ENCODE measurements around the gene SMYD5. TPM values are rescaled to one million over a fixed set of nuclear protein-coding genes. Genes with fewer than 3 reads are reported as not detected.
A peak's percentile ranks its signal among the peaks of the same experiment; 100 is the strongest.

SMYD5 gene
- total RNA-seq, 4 donors from 2014 or later = 10.6 to 21.0 (median 15.5) TPM

GRCh38 chr2:73174244-73174643, 39.8 kb upstream of the SMYD5 start:
- Histone ChIP-seq H3K27ac (no peak overlapping the region), H3K36me3 (no peaks in the 10 kb centered on the region), H3K27me3 (peaks cover 63% of the 10 kb centered on the region), H3K9me3 (no peaks in the 10 kb centered on the region), H3K4me1 (peaks cover 0 to 32% (median 15%) of the 10 kb centered on the region in 3 donors), H3K4me3 (no peak overlapping the region)
- no peak for TF ChIP-seq CTCF (IDR thresholded peaks at IDR 0.05)
- TF ChIP-seq POLR2A (IDR thresholded peaks at IDR 0.05) = no peak
- no peak for TF ChIP-seq EP300 (IDR thresholded peaks at IDR 0.05)
- TF ChIP-seq POLR2AphosphoS5 (IDR thresholded peaks at IDR 0.05) = no peak
- ATAC-seq = no peak
- whole genome bisulfite sequencing, 2 donors (ENCODE audit: low coverage in 1 of 2) = 87% methylated on average over 6 of the region's 10 CpGs; no CpG with 5 or more reads in 1 of the 2 donors

GRCh38 chr2:73174941-73175662, 38.9 kb upstream of the SMYD5 start:
- WGBS, 2 donors (ENCODE audit: low coverage in 1 of 2) = 80 to 90% methylated on average over 1 to 2 of the region's 25 CpGs
- Histone ChIP-seq H3K36me3 (no peaks in the 10 kb centered on the region), H3K4me3 (peak overlapping the region; percentile 19 to 63), H3K27ac (peak overlapping the region in 2 of 4 donors; percentile 71 to 81), H3K9me3 (no peaks in the 10 kb centered on the region), H3K4me1 (peaks cover 0 to 32% (median 15%) of the 10 kb centered on the region in 3 donors), H3K27me3 (peaks cover 72% of the 10 kb centered on the region)
- ATAC-seq = no peak
- TF ChIP-seq POLR2A (IDR thresholded peaks at IDR 0.05) = no peak

- H3K27me3 ChIP-seq = peaks cover 78% of the 10 kb centered on the region
These were observed 38.3 kb upstream of the SMYD5 start for GRCh38 chr2:73175663-73176204.

GRCh38 chr2:73176205-73176880, 37.7 kb upstream of the SMYD5 start:
- H3K36me3 ChIP-seq = no peaks in the 10 kb centered on the region
- H3K27ac ChIP-seq = peak overlapping the region in 3 of 4 donors; percentile 71 to 83 (median 81)
- 11% methylated on average over 5 to 17 of the region's 31 CpGs for WGBS, 2 donors (ENCODE audit: low coverage in 1 of 2)
- no peak for TF ChIP-seq CTCF (IDR thresholded peaks at IDR 0.05)
- TF ChIP-seq EP300 (IDR thresholded peaks at IDR 0.05) = no peak
- no peak for TF ChIP-seq POLR2A (IDR thresholded peaks at IDR 0.05)
- TF ChIP-seq POLR2AphosphoS5 (IDR thresholded peaks at IDR 0.05) = no peak
- peaks cover 78% of the 10 kb centered on the region for H3K27me3 ChIP-seq
- peaks cover 0 to 32% (median 15%) of the 10 kb centered on the region in 3 donors for H3K4me1 ChIP-seq
- peak; percentile 2 for ATAC-seq
- H3K9me3 ChIP-seq = no peaks in the 10 kb centered on the region
- H3K4me3 ChIP-seq = peak overlapping the region; percentile 63 to 66

More at GRCh38 chr2:73175663-73176204, 38.3 kb upstream of the SMYD5 start:
- Histone ChIP-seq H3K4me3 (peak overlapping the region; percentile 19 to 63), H3K9me3 (no peaks in the 10 kb centered on the region), H3K27ac (peak overlapping the region in 3 of 4 donors; percentile 71 to 83 (median 81)), H3K36me3 (no peaks in the 10 kb centered on the region), H3K4me1 (peaks cover 0 to 32% (median 15%) of the 10 kb centered on the region in 3 donors)
- peak; percentile 9 for TF ChIP-seq POLR2AphosphoS5 (IDR thresholded peaks at IDR 0.05)
- peak in 2 of 4 experiments; percentile 5 to 17 for TF ChIP-seq CTCF (IDR thresholded peaks at IDR 0.05)
- no peak for TF ChIP-seq EP300 (IDR thresholded peaks at IDR 0.05)
- no peak for TF ChIP-seq POLR2A (IDR thresholded peaks at IDR 0.05)
- peak; percentile 38 for ATAC-seq
- WGBS, 2 donors (ENCODE audit: low coverage in 1 of 2) = no CpG with 5 or more reads among the region's 59 CpGs

- 0% methylated on average over 14 of the region's 56 CpGs; no CpG with 5 or more reads in 1 of the 2 donors for WGBS, 2 donors (ENCODE audit: low coverage in 1 of 2)
- Histone ChIP-seq H3K4me3 (peak overlapping the region; percentile 63 to 66), H3K36me3 (no peaks in the 10 kb centered on the region), H3K4me1 (peaks cover 0 to 32% (median 15%) of the 10 kb centered on the region in 3 donors), H3K9me3 (no peaks in the 10 kb centered on the region), H3K27me3 (peaks cover 74% of the 10 kb centered on the region), H3K27ac (peak overlapping the region; percentile 41 to 83 (median 76))
- peak; percentile 92 for ATAC-seq
- no peak for TF ChIP-seq EP300 (IDR thresholded peaks at IDR 0.05)
- peak in 3 of 4 experiments; percentile 98 to 100 (median 99) for TF ChIP-seq CTCF (IDR thresholded peaks at IDR 0.05)
- TF ChIP-seq POLR2A (IDR thresholded peaks at IDR 0.05) = no peak
- TF ChIP-seq POLR2AphosphoS5 (IDR thresholded peaks at IDR 0.05) = peak; percentile 74
These were observed 37.0 kb upstream of the SMYD5 start for GRCh38 chr2:73176881-73177644.
